HCT116 (cell line): Measurements from ENCODE around the gene CBFA2T2.

Experiments used
- ATF3 ChIP-seq: IDR thresholded peaks from 2 replicates; pipeline ENCODE4 v1.6.1; 2012
- CTCF ChIP-seq, 3 experiments: fragments of 200-600 bp in 1 of 3; sonication (generic) in 1 of 3; IDR thresholded peaks in 2 of 3; conservative IDR thresholded peaks in 1 of 3; 2 replicates each; pipeline ENCODE4 v1.5.1; 2012 to 2017; ENCODE audit warnings: low read depth in 2 of 3, low read length in 2 of 3, antibody characterized with exemption in 1 of 3, borderline replicate concordance in 1 of 3, control low read depth in 1 of 3, mild to moderate bottlenecking in 1 of 3, mixed read lengths in 1 of 3, mixed run types in 1 of 3, moderate library complexity in 1 of 3; ENCODE audit not compliant: insufficient read depth in 1 of 3
- POLR2A ChIP-seq: IDR thresholded peaks from 2 replicates; pipeline ENCODE4 v1.7.0; 2011; ENCODE audit warnings: borderline replicate concordance; ENCODE audit not compliant: insufficient read depth, insufficient read length; ENCODE audit errors: extremely low read depth
- RAD21 ChIP-seq: IDR thresholded peaks from 2 replicates; pipeline ENCODE4 v1.6.1; 2012; ENCODE audit warnings: low read depth, mild to moderate bottlenecking

- TF ChIP-seq CTCF (IDR thresholded peaks at IDR 0.05 in 2 of 3, conservative IDR thresholded peaks at IDR 0.05 in 1 of 3; ENCODE audit: borderline replicate concordance in 1 of 3, insufficient read depth in 1 of 3, low read depth in 2 of 3, low read length in 2 of 3) (no peak), RAD21 (no peak), ATF3 (no peak), POLR2A (no peak)
These were observed 73.9 kb downstream of the CBFA2T2 start for GRCh38 chr20:33563788-33564187.
